Endothelial cell of umbilical vein (primary cell): ENCODE measurements around the gene LCA5L. TPM values are rescaled to one million over a fixed set of nuclear protein-coding genes. Genes with fewer than 3 reads are reported as not detected.

Source experiments
- BruUV-seq: library from RNA; stranded (reverse); fragments of 400-500 nt; replicated peaks from 2 replicates; lab custom pipeline; 2021; lab: Mats Ljungman, UMichigan
- CTCF ChIA-PET: fragments of 300-600, 350-600 bp; sonication (Branson Sonifier 250); formaldehyde crosslinking; loops from one replicate; lab custom pipeline; 2021; ENCODE audit warnings: antibody characterized with exemption, inconsistent platforms; lab: Charles Lee
- POLR2A ChIA-PET: fragments of 300-600, 350-600 bp; sonication (Branson Sonifier 250); formaldehyde crosslinking; loops from one replicate; lab custom pipeline; 2021; ENCODE audit warnings: antibody characterized with exemption, inconsistent platforms; lab: Charles Lee
- DNase-seq: peaks from one replicate; pipeline ENCODE4 v3.0.0-alpha.2; 2011; ENCODE audit warnings: low read depth, low spot score
- FAIRE-seq: peaks from 2 replicates; lab custom pipeline; 2011; peaks lifted over from hg19 to GRCh38; lab: Jason Lieb, UNC
- H2AFZ ChIP-seq: 2 replicates; pipeline ENCODE4 v1.6.0; 2012; ENCODE audit warnings: low read depth, low read length, control low read depth, inconsistent platforms
- H3K27ac ChIP-seq: 2 replicates; pipeline ENCODE4 v1.5.1; 2011; ENCODE audit warnings: low read depth, mild to moderate bottlenecking, control low read depth, low read length, moderate library complexity; ENCODE audit not compliant: insufficient read depth
- H3K27me3 ChIP-seq, 2 experiments: 2 replicates each; pipeline versions ENCODE4 v1.6.0 to v1.6.1; 2011; ENCODE audit warnings: low read length in 2 of 2, mixed read lengths in 1 of 2; ENCODE audit not compliant: control insufficient read depth in 2 of 2, insufficient read depth in 2 of 2
- H3K36me3 ChIP-seq, 2 experiments: 2 replicates in 1 of 2; 3 replicates in 1 of 2; pipeline ENCODE4 v1.5.1; 2011; ENCODE audit warnings: low read length in 2 of 2, mild to moderate bottlenecking in 1 of 2, moderate library complexity in 1 of 2; ENCODE audit not compliant: control insufficient read depth in 2 of 2, insufficient read depth in 2 of 2; ENCODE audit errors: extremely low read depth in 1 of 2
- H3K4me1 ChIP-seq: 3 replicates; pipeline ENCODE4 v1.5.1; 2011; ENCODE audit warnings: mild to moderate bottlenecking, low read length; ENCODE audit not compliant: control insufficient read depth, insufficient read depth; ENCODE audit errors: extremely low read depth
- H3K4me2 ChIP-seq: 2 replicates; pipeline ENCODE4 v1.6.1; 2011; ENCODE audit warnings: low read length, control low read depth, mixed read lengths; ENCODE audit not compliant: insufficient read depth
- H3K4me3 ChIP-seq, 3 experiments: fragments of 200-600 bp in 1 of 3; sonication (generic), shearing (Covaris generic) in 1 of 3; replicated peaks in 1 of 3; 2 replicates each; pipeline ENCODE4 v1.5.1; 2011 to 2016; ENCODE audit warnings: control low read depth in 3 of 3, low read length in 3 of 3, mild to moderate bottlenecking in 2 of 3, inconsistent platforms in 1 of 3, low read depth in 1 of 3, moderate library complexity in 1 of 3; ENCODE audit not compliant: insufficient read depth in 1 of 3
- H3K79me2 ChIP-seq: 2 replicates; pipeline ENCODE4 v1.6.0; 2012; ENCODE audit warnings: low read length, inconsistent platforms; ENCODE audit not compliant: control insufficient read depth, insufficient read depth
- H3K9ac ChIP-seq: replicated peaks from 2 replicates; pipeline ENCODE3; 2011; ENCODE audit warnings: low read length, control low read depth; ENCODE audit not compliant: insufficient read depth; ENCODE audit errors: extremely low read depth
- H3K9me1 ChIP-seq: replicated peaks from 3 replicates; pipeline ENCODE4 v1.6.0; 2011; ENCODE audit warnings: mild to moderate bottlenecking, low read length; ENCODE audit not compliant: control insufficient read depth, insufficient read depth; ENCODE audit errors: extremely low read depth
- H3K9me3 ChIP-seq: replicated peaks from 2 replicates; pipeline ENCODE4 v1.5.1; 2012; ENCODE audit warnings: low read length, inconsistent platforms; ENCODE audit not compliant: control insufficient read depth, insufficient read depth
- H4K20me1 ChIP-seq: replicated peaks from 2 replicates; pipeline ENCODE3; 2011; ENCODE audit warnings: mild to moderate bottlenecking, low read length; ENCODE audit not compliant: control insufficient read depth, insufficient read depth; ENCODE audit errors: extremely low read depth
- CTCF ChIP-seq, 2 donors: IDR thresholded peaks; 1 replicate in 1 of 2; 2 replicates in 1 of 2; pipeline ENCODE4 v1.5.1; 2011; ENCODE audit warnings: low read length in 2 of 2, mild to moderate bottlenecking in 2 of 2, moderate library complexity in 2 of 2, control low read depth in 1 of 2, inconsistent platforms in 1 of 2, low read depth in 1 of 2; ENCODE audit not compliant: insufficient read depth in 1 of 2; ENCODE audit errors: extremely low read depth in 1 of 2
- JUN ChIP-seq: IDR thresholded peaks from 2 replicates; pipeline ENCODE4 v1.6.1; 2011; ENCODE audit warnings: borderline replicate concordance, low read depth; ENCODE audit not compliant: insufficient read length, insufficient read depth
- POLR2A ChIP-seq: IDR thresholded peaks from 2 replicates; pipeline ENCODE4 v1.6.1; 2012; ENCODE audit warnings: low read depth, mild to moderate bottlenecking, control low read depth, low read length
- dilution Hi-C: fragments of 300-500 bp; cut with MboI; formaldehyde crosslinking; loops from one replicate; pipeline ENCODE4 v1.15.0; 2019; ENCODE audit warnings: low sequenced_read_pairs; ENCODE audit not compliant: extremely low pct_ligation_motif_present
- intact Hi-C: fragments of 100-400 bp; cut with micrococcal nuclease; formaldehyde crosslinking; loops from one replicate; pipeline ENCODE4 v1.10.0; 2022
- polyA plus RNA-seq, 4 experiments: library from polyadenylated mRNA; depleted of rRNA in 3 of 4; stranded (reverse) in 3 of 4; unstranded in 1 of 4; fragments of >200 nt; gene quantifications; 2 replicates each; pipeline versions ENCODE4 v1.2.1 to v1.2.3, GENCODE V29; 2011 to 2012; ENCODE audit warnings: missing spikeins in 1 of 4
- total RNA-seq: library from RNA; stranded (reverse); gene quantifications from 2 replicates; pipeline ENCODE4 v1.2.3, GENCODE V29; 2021

Gene LCA5L
- total and polyA plus RNA-seq, 2 donors (not counting 3 experiments of a cell fraction or from before 2014, with no cell fraction given) = 0.26 to 1.0 TPM

- H2AFZ ChIP-seq = peak overlapping the region; percentile 27
- H3K4me2 ChIP-seq = peak overlapping the region; percentile 81
- H3K9me1 ChIP-seq = no peaks in the 10 kb centered on the region
- ChIA-PET CTCF (interaction anchor here (0.6 to 1.9 kb wide), 26 partner anchors 10 to 654 kb away, joined by 3 to 37 read pairs (median 6); partner anchors contain the start of genes HMGN1 and PSMG1), POLR2A (interaction anchor here (1.6 kb wide), 1 partner anchor 205 kb away, joined by 4 read pairs; the partner anchor contains the start of gene PSMG1)
- peak overlapping the region; percentile 26 to 41 (median 30) for H3K4me3 ChIP-seq
- H3K36me3 ChIP-seq = peaks cover 12 to 16% of the 10 kb centered on the region in 2 experiments
- H3K4me1 ChIP-seq = peaks cover 23% of the 10 kb centered on the region
- peak; percentile 70 for DNase-seq
- intact Hi-C loops = loop anchor here (1.0 kb wide), 5 partner anchors 15 to 205 kb away; partner anchors contain the start of genes BRWD1, LCA5L and PSMG1
- H3K27ac ChIP-seq = no peak overlapping the region
- H3K79me2 ChIP-seq = peaks cover 33% of the 10 kb centered on the region
- dilution Hi-C loops = no loop called here
- no TSS peak for BruUV-seq
- H3K27me3 ChIP-seq = no peaks in the 10 kb centered on the region
- peak; percentile 81 for FAIRE-seq
- H3K9me3 ChIP-seq = no peaks in the 10 kb centered on the region
- H3K9ac ChIP-seq = peak overlapping the region; percentile 7
- TF ChIP-seq CTCF (IDR thresholded peaks at IDR 0.05; ENCODE audit: extremely low read depth in 1 of 2, insufficient read depth in 1 of 2, low read depth in 1 of 2, low read length in 2 of 2) (peak; percentile 94 to 95), POLR2A (no peak), JUN (no peak)
- no peaks in the 10 kb centered on the region for H4K20me1 ChIP-seq
Observed at GRCh38 chr21:39388038-39388810, 57.4 kb downstream of the LCA5L start.
